Cerebellar cortex (tissue), 1 donor: ENCODE results near the gene DSCAM.

ENCODE experiments used
- DNase-seq: peaks from one replicate; pipeline ENCODE4 v3.0.0-alpha.2; 2015; ENCODE audit warnings: low spot score

The DSCAM gene

DNA sequence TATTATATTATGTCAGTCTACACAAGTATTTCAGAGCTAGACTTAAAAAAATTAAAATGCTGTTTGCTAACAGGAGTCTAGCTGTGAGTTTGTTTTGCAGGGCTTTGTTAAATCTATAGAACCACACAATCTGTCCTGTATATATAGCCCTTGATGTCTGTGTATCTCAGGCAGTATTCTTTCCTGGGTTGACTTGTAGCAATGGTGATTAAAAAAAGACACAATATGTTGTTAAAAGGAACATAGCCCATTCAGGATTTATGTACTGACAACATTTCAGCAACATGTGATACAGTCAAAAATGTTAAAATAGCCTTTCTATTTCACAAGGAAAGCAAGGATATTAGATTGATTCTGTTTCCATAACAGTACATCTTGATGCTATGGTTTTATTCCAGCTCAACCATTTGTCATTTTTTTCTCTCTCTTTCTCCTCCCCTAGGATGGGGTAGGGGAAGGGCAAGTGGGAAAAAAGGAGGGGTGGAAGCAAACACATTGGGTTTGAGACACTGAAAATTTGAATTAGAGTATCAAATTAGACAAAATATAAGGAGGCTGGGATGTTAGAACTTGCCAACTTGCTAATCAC, 139.2 kb downstream of the DSCAM start:
- DNase-seq, result no peak

- no peak for DNase-seq
These were observed 139.9 kb downstream of the DSCAM start for GRCh38 chr21:40706806-40707655.

DNA sequence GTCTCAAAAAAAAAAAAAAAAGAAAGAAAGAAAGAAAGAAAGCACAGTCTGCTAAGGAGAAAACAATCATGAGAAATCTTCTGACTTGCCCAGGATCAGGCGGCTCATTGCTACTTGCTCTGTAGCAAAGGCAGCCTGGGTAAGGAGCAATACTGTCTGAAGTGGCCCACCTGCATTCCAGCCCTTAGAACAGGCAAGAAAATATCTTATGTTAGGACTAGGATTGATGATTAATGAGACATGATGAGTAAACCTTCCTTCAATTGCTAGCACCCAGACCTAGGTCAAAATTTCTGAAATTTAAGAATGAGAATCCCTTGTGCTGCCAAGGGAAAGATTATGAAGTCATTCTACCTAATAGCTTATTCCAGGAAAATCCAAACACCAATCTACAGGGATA, 140.8 kb downstream of the DSCAM start:
- no peak for DNase-seq

DNA sequence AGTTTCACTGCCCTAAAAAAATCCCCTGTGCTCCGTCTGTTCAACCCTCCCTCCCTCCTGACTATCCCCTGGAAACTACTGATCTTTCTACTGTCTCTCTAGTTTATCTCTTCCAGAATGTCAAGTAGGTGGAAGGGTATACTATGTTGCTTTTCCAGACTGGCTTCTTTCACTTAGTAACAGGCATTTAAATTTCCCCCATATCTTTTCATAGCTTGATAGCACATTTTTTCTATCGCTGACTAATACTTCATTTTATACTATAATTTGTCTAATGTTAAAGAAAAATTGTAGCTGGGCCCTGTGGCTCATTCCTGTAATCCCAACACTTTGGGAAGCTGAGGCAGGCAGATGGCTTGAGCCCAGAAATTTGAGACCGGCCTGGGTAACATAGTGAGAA, 142.8 kb downstream of the DSCAM start:
- no peak for DNase-seq

DNA sequence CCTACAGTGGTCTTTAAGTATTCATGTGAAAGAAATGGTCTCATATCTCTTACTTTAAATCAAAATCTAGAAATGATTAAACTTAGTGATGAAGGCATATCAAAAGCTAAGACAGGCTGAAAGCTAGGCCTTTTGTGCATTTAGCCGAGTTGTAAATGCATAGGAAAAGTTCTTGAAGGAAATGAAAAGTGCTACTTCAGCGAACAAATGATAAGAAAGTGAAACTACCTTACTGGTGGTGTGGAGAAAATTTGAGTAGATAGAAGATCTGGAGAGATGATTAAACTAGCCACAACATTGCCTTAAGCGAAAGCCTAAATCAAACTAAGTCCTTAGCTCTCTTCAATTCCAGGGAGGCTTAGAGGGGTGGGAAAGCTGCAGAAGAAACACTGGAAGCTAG, 147.6 kb downstream of the DSCAM start:
- DNase-seq, result no peak

DNA sequence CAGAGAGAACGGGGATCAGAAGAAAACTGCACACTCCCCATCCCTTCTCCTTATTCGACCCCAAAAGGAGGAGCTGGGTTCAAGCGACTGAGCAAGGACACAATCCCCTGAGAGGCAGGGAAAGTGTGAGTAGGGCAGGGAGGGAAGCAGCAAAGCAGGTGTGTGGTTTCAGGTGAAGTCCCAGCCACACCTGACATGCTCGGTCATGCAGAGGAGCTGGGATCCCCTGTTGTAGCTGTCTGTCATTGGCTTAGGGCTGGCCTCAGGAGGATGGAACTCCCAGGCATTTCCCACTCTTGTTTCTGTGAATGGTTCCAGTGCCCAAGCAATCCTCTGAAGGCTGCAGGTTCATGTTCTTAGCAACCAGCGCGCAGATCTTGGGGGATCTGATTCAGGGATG, 150.7 kb downstream of the DSCAM start:
- no peak for DNase-seq

DNA sequence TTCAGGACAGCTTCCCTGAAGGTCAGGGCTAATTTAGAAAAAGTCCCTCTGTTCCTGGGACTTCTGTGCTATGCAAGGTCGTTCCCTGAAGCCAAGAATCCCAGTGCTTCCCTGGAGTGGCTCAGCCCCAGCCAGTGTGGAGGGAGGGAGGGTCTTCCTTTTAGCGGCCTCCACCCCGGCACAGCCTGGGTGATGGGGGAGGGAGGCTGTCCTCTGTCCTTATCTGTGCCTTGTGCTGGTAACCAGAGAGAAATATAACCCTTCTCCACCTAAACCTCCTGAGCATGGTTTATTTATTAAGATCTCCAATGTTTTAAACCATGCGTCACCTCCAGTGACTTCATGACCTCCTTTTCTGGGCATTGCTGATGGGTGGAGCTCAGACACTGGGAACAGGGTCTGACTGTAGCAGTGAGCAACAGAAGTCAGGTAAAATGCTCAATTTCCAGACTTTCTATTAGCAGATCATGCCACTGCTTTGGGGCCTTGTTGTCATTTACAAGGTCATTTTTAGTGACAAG, 157.1 kb downstream of the DSCAM start:
- no peak for DNase-seq

DNA sequence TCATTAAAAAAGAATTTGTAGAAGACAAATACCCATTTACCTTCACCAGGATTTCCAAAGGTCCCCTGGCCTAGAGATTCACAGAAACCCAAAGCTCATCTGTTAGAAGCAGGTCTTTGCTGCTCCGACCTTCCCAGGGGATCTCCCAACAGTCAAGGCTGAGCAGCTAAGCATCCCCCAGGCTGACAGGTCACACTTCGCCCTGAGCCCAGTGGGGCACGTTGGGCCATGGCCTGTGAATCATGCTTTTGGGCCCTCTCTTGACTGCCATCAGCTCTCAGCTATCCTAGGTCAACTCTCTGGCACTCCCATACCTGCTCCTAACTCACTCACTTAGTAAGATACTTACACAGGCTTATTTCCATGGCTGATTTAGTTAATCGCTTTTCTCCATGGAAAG, 157.7 kb downstream of the DSCAM start:
- no peak for DNase-seq

DNA sequence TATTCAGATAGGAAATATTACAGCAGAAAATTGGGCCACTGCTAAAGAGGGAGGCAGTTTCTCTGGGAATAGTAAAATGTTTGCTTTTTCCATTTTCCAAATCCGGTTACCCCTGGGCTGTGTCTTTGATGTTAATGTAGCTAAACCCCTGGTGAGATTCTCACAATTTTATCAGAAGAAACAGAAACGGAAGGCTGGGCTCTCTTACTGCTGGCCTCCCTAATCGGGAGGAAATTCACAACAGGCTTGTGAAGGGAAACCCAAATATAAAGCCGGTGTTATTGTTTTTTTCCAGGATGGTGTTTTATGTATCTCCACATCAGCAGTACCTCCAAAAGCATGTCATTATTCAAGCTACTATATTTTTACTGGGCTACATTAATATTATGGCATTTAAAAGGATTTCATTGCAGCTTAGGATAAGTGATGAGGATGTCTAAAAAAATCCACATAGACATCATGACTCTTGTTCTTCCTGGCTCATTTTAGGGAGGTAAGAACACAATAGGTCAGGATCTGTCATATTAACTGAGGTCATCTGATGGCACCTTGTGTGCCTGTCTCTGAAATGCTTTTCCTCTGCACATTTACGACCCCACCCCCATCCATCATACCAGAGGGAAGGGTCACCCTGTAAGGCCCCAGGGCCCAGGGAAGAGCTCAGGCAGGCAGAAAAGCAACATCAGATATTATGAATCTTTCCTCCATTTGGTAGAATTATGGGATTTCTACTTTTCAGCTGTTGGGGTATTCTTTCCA, 158.7 kb downstream of the DSCAM start:
- no peak for DNase-seq

- no peak for DNase-seq
These were observed 159.3 kb downstream of the DSCAM start for GRCh38 chr21:40687625-40688024.

- DNase-seq, result no peak
These were observed 160.4 kb downstream of the DSCAM start for GRCh38 chr21:40686526-40686925.

GRCh38 chr21:40685141-40685540, 161.8 kb downstream of the DSCAM start:
- peak; percentile 24 for DNase-seq

DNA sequence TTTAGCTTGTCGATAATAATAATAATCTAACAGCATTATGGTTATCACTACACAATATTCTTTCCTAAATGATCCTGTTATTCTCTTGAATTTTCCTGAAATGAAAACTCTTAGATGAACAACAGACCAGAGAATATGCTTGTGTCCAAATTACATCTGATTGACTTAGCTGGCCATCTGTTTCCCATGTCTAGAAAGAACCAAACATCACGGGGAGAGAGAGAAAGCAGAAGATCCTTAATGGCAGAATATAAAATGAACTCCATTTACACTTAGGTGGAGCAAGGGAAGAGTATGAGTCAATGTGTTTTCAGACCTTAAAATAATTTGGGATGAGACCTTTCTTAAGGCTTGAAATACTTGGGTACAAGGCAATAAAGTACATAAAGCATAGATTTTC, 162.2 kb downstream of the DSCAM start:
- peak; percentile 24 for DNase-seq

GRCh38 chr21:40683349-40683748, 163.6 kb downstream of the DSCAM start:
- DNase-seq, result no peak

GRCh38 chr21:40681164-40681859, 165.6 kb downstream of the DSCAM start:
- DNase-seq, result no peak

DNA sequence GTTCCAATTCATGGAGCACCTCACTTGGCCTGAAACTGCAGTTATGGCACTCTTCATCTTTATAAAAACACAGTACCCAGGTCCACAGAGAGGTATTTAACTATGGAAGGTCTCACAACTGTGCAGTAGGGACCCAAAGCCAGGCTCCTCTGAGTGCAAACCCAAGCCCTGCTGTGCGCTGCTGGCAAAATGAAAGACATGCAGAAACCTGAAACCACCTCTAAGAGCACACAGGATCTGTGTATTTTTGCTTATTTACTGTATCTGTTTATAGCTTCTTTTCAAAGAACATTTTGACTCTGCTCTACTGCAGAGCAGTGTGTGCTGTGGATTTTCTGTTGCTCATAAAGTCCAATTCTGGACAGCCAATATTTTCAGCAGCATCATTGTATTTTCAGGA, 166.6 kb downstream of the DSCAM start:
- DNase-seq, result no peak

GRCh38 chr21:40678681-40679284, 168.2 kb downstream of the DSCAM start:
- DNase-seq, result no peak

GRCh38 chr21:40675017-40675416, 171.9 kb downstream of the DSCAM start:
- DNase-seq, result no peak

GRCh38 chr21:40672602-40673001, 174.4 kb downstream of the DSCAM start:
- no peak for DNase-seq

GRCh38 chr21:40671716-40672115, 175.2 kb downstream of the DSCAM start:
- DNase-seq, result no peak

DNA sequence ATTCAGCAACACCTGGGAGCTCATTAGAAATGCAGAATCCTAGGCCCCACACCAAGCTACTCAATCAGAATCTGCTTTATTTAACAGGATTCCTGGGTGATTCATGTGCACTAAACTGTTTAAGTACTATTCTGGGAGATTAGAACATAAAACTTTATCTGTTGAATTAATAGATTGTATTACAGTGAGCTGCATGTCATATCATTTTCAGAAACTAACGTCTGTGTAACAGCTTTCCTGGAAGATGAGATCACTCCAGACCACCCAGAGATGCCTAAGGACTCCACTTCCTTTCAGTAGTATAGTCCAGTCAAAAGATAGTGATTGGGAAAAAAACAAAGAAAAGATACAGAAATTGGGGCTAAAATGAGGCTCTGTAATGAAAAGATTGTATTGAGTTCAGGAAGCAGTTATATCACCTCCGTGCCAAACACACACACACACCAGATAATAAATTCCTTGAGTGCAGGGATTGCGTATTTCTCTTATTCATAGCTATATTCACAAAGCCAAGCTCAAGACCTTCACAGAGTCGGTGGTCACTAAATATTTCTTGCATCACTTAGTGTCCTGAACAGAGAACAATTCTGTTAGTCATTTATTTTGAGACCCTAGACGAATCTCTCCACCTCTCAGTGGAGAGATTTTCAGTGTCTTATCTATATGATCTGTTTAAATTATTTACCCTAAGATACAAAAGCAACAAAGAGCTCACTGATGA, 178.2 kb downstream of the DSCAM start:
- no peak for DNase-seq
